Parathyroid adenoma (tissue), 2 donors: ENCODE measurements around the gene BBC3.

ENCODE experiments used
- H2AFZ ChIP-seq: fragments of 300-600 bp; sonication (generic); one replicate; pipeline ENCODE4 v1.7.0; 2017; ENCODE audit warnings: antibody characterized with exemption, mild to moderate bottlenecking
- H3K27ac ChIP-seq: fragments of 300-600 bp; sonication (generic); one replicate; pipeline ENCODE4 v1.7.0; 2017
- H3K27me3 ChIP-seq: fragments of 300-600 bp; sonication (generic); one replicate; pipeline ENCODE4 v1.7.0; 2017; ENCODE audit warnings: low read length; ENCODE audit not compliant: control insufficient read depth, insufficient read depth
- H3K36me3 ChIP-seq: fragments of 300-600 bp; sonication (generic); one replicate; pipeline ENCODE4 v1.7.0; 2017; ENCODE audit warnings: low read length; ENCODE audit not compliant: control insufficient read depth, insufficient read depth
- H3K4me1 ChIP-seq: fragments of 300-600 bp; sonication (generic); one replicate; pipeline ENCODE4 v1.7.0; 2017; ENCODE audit warnings: control low read depth
- H3K4me2 ChIP-seq: fragments of 300-600 bp; sonication (generic); one replicate; pipeline ENCODE4 v1.7.0; 2017; ENCODE audit warnings: low read length
- H3K4me3 ChIP-seq: fragments of 300-600 bp; sonication (generic); one replicate; pipeline ENCODE4 v1.7.0; 2017; ENCODE audit warnings: low read depth, low read length
- H3K79me2 ChIP-seq: fragments of 300-600 bp; sonication (generic); one replicate; pipeline ENCODE4 v1.7.0; 2017; ENCODE audit warnings: control low read depth
- H3K9ac ChIP-seq: fragments of 300-600 bp; sonication (generic); one replicate; pipeline ENCODE4 v1.7.0; 2017; ENCODE audit warnings: mild to moderate bottlenecking
- H3K9me3 ChIP-seq: fragments of 300-600 bp; sonication (generic); one replicate; pipeline ENCODE4 v1.7.0; 2017; ENCODE audit warnings: low read length; ENCODE audit not compliant: control insufficient read depth
- CTCF ChIP-seq: fragments of 300-600 bp; sonication (generic); IDR thresholded peaks from one replicate; pipeline ENCODE4 v1.7.0; 2017; ENCODE audit warnings: antibody characterized with exemption, mild to moderate bottlenecking
- donor health status: primary hyperparathyroidism.

BBC3 gene

GRCh38 chr19:47176071-47176626, 54.9 kb downstream of the BBC3 start:
- H2AFZ ChIP-seq, result no peak overlapping the region
- no peaks in the 10 kb centered on the region for H3K79me2 ChIP-seq
- no peak for TF ChIP-seq CTCF
- H3K9me3 ChIP-seq, result no peaks in the 10 kb centered on the region
- H3K4me2 ChIP-seq, result no peak overlapping the region
- no peak overlapping the region for H3K9ac ChIP-seq
- H3K4me1 ChIP-seq, result peaks cover 11% of the 10 kb centered on the region
- peak overlapping the region; percentile 57 for H3K27ac ChIP-seq
- no peaks in the 10 kb centered on the region for H3K36me3 ChIP-seq
- H3K27me3 ChIP-seq, result no peaks in the 10 kb centered on the region
- H3K4me3 ChIP-seq, result no peak overlapping the region

- Histone ChIP-seq H3K4me1 (peaks cover 11% of the 10 kb centered on the region), H3K9ac (no peak overlapping the region), H3K27me3 (no peaks in the 10 kb centered on the region), H3K4me2 (peak overlapping the region; percentile 7), H3K9me3 (no peaks in the 10 kb centered on the region), H3K36me3 (no peaks in the 10 kb centered on the region), H2AFZ (no peak overlapping the region), H3K79me2 (no peaks in the 10 kb centered on the region), H3K27ac (peak overlapping the region; percentile 34), H3K4me3 (no peak overlapping the region)
- no peak for TF ChIP-seq CTCF
These were observed 58.1 kb downstream of the BBC3 start for GRCh38 chr19:47172666-47173455.
